ENCODE results near the gene SYNCRIP.
"Not testable (repeated sequence)": the region's sequence is repeated elsewhere in the genome, so short reads cannot be mapped to it uniquely, and the experiment has no call there.

Gene SYNCRIP

DNA sequence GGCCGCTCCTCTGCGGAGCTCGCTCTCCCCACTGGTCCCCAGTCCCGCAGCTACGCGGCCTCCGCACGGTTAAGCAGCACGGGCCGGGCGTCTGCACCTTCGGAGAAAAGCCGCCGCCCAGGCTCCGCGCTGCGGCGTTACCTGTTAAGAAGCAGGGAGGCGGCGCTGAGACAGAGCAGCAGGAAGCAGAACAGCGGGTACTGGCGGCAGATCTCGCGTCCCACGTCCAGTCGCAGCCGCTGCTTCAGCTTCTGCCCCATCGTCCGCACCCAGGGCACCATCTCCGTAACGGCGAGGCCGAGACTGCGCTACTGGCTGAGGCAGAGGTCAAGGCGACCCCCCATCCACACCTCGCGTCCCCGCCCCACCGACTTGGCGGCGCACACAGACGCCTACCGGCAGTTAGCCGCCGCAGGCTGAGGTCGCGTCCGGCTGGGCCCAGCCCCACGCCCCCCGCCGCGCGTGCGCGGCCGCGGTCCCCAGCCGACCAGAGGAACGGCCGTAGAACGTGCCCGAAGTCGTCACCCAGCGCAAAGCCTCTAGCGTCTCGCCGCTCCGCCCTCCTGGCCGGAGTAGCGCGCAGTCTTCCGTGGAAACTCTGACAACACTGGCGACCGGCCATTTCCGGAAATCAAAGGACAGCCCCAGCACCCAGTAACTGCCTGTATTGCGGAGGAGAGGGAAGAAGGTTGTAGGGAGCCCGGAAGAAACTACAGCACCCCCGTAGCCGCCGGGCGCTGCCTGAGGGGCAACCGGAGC, 49.1 kb downstream of the SYNCRIP start, which contains the start of gene SNX14:
Gene SNX14 (minus strand): TSS at position 421 of the 759 bp plus-strand sequence. CDS start 140 bp downstream, at position 281.
- DNase-seq = peak; percentile 63 to 70

DNA sequence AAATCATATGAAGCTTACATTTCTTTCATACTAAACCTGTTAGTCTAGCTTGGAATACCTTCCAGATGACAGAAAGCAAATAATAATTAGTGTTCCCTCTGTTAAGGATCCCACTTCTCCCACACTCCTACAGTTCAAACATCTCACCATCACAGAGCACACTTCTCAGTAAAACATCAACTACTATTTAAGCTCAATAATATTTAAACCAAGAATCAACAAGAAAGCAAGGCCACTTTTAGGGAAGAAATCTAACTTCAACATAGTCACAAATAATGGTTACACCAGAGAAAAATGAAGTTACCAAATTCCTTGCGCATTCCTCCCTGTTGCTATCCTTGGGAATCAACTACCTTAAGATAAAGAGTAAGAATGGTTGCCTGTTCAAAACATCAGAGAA, 50.7 kb downstream of the SYNCRIP start:
- DNase-seq = no peak

DNA sequence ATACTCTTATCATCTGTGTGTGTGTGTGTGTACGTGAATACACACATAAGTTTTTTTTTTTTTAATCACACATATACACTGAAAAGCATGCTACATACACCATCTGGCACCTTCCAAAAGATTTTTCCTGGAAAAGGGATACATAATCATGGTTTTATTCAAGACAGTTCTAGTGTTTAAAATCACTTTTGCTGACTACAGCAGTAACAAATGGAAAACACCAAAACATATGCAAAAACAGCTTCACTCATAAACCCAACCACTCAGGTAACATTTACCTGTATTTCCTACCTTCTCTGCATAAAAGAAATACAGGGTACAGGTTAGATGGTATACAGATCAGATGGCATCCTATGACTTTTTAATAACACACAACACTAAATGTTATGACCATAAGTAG, 51.5 kb downstream of the SYNCRIP start:
- no peak for DNase-seq

DNA sequence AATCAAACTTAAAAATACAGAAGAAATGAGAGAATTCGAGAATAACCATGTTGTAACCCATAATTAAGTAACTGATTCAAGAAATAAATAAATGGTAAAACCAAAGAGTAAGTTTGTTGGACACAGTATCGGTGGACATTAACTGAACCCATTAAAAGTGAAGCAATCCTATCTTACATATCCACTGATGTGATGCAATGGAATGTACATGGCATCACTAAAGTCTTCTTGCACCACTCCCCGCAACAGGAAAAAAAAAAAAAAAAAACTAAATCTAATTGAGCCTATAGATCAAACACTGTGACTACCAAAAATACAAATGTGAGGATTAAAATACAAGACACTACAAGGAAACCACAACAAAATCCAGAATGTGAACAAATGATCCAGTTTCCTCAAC, 56.9 kb downstream of the SYNCRIP start:
- no peak for DNase-seq

DNA sequence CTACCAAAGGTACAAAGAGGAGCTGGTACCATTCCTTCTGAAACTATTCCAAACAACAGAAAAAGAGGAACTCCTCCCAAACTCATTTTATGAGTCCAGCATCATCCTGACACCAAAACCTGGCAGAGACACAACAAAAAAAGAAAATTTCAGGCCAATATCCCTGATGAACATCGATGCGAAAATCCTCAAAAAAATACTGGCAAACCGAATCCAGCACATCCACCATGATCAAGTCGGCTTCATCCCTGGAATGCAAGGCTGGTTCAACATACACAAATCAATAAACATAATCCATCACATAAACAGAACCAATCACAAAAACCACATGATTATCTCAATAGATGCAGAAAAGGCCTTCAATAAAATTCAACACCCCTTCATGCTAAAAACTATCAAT, 59.9 kb downstream of the SYNCRIP start:
- DNase-seq = not testable (repeated sequence)

DNA sequence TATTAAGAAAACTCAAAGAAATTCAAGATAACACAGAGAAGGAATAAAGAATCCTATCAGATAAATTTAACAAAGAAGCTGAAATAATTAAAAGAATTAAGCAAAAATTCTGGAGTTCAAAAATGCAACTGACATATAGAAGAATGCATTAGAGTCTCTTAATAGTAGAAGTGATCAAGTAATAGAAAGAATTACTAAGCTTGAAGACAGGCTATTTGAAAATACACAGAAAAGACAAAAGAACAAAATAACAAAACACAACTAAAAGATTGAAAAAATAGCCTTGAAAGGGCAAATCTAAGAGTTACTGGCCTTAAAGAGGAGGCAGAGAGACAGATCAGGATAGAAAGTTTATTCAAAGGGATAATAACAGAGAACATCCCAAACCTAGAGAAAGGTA, 61.1 kb downstream of the SYNCRIP start:
- no peak for DNase-seq

DNA sequence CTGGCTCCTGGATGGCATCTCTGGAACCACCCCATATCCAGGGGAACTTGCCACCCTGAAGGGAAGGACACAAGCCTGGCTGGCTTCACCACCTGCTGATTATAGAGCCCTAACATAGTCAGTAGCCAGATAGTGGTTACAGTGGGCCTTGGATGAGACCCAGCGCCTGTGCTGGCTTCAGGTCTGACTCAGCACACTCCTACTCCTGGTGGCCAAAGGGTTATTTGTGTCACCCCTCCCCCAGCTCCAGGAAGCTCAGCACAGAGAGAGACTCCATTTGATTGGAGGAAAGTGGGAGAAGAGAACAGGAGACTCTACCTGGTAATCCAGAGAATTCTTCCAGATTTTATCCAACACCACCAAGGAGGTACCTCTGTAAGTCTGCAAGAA, 61.8 kb downstream of the SYNCRIP start:
- no peak for DNase-seq

DNA sequence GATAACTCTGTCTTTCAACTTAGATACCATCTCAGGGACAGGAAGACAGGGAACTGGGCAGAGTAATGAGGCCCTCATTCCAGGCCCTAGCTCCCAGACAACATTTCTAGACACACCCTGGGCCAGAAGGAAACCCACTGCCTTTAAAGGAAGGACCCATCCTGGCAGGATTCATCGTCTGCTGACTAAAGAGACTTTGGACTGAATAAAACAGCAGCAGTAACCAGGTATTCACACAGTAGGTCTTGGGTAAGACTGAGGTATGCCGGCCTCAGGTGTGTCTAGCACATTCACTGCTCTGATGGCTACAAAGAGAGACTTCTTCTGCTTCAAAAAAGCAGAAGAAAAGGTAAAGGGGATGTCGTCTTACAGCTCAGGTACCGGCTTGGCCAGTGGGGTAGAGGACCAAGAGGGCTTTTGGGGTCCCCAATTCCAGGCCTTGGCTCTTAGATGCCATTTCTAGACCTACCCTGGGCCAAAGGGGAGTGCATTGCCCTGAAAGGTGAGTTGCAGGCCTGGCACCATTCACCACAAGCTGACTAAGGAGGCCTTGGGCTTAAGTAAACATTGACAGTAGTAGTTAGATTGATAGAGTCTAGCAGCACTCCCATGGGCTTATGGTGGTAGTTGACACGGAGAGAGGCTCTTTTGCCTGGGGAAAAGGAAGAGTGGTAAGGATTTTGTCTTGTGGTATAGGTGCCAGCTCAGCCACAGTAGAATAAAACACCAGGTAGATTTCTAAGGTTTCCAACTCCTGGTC, 62.4 kb downstream of the SYNCRIP start:
- DNase-seq = no peak

DNA sequence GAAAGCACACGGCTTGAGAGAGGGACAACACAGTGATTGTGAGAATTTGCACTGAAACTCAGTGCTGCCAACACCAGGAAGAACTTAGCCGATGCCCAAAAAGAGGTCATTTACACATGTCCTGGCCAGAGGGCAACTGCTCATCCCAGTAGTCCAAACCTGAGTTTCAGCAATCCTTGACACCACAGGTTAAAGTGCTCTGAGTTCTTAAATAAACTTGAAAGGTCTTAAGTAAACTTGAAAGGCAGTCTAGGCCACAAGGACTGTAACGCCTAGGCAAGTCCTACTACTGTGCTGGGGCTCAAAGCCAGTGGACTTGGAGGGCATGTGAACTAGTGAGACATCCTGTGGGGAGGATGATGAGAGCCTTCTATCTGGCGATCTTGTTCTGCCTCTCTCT, 63.1 kb downstream of the SYNCRIP start:
- DNase-seq = no peak

DNA sequence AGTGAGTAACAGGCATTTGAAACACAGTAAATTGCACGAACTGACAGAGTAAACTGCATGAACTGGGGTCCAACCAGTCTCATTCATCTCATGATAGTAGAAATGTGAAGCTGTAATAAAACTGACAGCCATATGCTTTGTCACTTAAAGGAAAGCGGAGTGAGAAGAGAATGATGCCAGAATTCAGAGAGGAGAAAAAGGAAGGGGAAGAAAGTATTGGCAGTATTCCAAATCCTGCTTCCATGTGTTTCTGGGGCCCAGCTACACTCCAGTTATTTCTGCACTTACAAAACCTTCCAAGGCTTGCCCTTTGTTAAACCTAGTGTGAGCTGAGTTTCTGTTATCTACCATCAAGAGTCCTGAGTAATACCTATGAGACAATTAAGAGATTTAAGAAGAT, 66.2 kb downstream of the SYNCRIP start:
- no peak for DNase-seq

DNA sequence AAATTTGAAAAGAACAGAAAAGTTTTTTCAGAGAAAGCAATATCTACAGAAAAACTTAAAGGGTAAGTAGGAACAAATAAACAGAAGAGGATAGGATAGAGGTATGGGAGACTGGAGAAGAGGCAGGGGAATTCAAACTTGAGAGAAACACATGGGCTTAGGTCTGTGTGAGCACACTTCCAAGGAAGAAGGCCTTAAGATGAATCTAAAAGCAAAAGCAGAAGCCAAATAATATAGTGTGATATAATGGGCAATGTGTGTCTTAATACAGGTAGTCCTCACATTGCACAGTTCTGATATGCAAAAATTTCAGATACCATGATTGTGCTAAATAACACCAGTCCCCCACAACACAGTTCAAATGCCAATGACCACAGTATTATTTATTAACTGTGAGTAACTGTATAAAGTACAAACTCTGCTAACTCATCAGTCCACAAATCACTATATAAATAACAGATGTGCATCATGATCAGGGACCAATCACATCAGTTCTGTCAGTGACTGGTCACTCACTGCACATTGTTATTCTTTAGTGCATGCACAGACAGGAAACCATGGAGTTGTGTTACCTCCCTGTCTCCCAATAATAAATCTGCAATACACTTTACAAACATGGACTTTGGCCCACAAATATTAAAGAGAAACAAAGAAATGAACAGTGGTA, 67.6 kb downstream of the SYNCRIP start:
- DNase-seq = no peak

DNA sequence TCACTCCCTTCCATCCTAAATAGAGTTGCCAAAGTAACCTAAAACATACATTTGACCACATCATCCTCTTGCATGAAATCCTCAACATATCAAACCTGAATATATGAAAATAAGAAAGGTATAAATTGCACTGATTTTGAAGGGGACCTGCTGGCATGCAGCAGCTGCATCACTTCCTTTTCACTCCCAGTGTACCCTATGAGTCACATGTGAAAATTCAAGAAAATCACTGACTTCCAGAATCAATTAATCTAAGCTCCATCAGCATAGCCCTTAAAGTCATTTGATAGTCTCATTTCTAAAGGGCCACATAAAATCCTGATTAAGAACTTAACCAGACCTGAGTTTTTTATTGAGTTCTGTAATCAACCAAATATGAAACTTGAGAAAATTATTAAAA, 73.4 kb downstream of the SYNCRIP start:
- no peak for DNase-seq

DNA sequence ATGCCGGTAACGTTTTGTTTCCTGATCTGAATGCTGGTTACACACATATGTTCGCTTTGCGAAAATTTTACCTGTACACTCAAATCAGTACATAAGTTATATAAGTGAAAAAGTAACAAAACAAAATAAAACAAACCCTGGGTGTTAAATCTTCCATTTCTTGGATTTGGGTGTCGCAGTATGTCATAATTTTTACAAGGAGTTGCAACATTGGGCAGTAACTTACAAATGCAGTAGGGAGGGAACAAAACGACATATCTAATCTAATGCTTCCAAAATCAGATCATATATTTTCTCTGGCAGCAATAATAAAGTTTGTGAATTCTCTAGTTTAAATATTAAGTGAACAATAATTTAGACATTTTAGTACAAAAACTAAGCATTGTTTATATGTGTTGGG, 74.3 kb downstream of the SYNCRIP start:
- DNase-seq = no peak

DNA sequence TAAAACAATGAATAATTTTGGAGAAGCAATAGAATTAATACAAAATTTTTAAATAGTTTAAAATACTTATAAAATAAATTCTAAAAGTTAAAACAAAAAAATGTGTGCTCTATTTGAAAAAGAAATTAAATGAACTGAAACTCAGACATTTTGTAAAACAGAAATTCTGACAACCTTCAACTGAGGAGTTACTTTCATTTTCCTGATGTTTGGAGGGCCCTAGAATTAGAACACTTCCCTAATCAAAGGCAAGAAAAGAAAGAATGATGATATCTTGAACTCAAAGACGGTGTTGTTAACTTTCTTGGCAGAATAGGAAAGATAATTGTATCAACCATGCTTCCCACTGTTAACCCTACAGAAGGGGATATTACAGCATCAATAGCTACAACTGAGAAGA, 77.0 kb downstream of the SYNCRIP start:
- DNase-seq = no peak

DNA sequence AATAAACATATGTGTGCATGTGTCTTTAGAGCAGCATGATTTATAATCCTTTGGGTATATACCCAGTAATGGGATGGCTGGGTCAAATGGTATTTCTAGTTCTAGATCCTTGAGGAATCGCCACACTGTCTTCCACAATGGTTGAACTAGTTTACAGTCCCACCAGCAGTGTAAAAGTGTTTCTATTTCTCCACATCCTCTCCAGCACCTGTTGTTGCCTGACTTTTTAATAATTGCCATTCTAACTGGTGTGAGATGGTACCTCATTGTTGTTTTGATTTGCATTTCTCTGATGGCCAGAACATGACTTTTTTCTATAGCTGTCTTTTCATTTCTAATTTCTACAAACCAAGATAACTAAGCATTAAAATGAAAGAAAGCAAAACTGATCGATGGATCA, 78.5 kb downstream of the SYNCRIP start:
- DNase-seq = not testable (repeated sequence)

All from stimulated activated CD4-positive, alpha-beta T cell treated with anti-CD3 and anti-CD28 coated beads, Interleukin-2, amount 100 ng/mL, for 48 hours (primary cell).